Ishikawa (cell line): ENCODE results near the gene FAM187B.
A peak's percentile ranks its signal among the peaks of the same experiment; 100 is the strongest.

ENCODE experiments used
- CEBPB ChIP-seq: IDR thresholded peaks from 2 replicates; pipeline ENCODE4 v1.6.1; 2012
- CREB1 ChIP-seq: IDR thresholded peaks from 2 replicates; pipeline ENCODE4 v1.6.1; 2012; ENCODE audit warnings: low read depth
- EGR1 ChIP-seq: IDR thresholded peaks from 2 replicates; pipeline ENCODE4 v1.6.1; 2012
- EP300 ChIP-seq: IDR thresholded peaks from 2 replicates; pipeline ENCODE4 v1.6.1; 2012; ENCODE audit warnings: borderline replicate concordance
- FOXM1 ChIP-seq: IDR thresholded peaks from 2 replicates; pipeline ENCODE4 v1.6.1; 2012; ENCODE audit warnings: low read depth, borderline replicate concordance
- MAX ChIP-seq: IDR thresholded peaks from 2 replicates; pipeline ENCODE4 v1.6.1; 2012
- NFIC ChIP-seq: IDR thresholded peaks from 2 replicates; pipeline ENCODE4 v1.6.1; 2012
- RAD21 ChIP-seq: IDR thresholded peaks from 2 replicates; pipeline ENCODE4 v1.6.1; 2012; ENCODE audit warnings: low read depth
- REST ChIP-seq: IDR thresholded peaks from 2 replicates; pipeline ENCODE4 v1.6.1; 2012; ENCODE audit warnings: low read depth, mild to moderate bottlenecking
- TAF1 ChIP-seq: IDR thresholded peaks from 2 replicates; pipeline ENCODE4 v1.6.1; 2012; ENCODE audit warnings: low read depth, mild to moderate bottlenecking
- TCF12 ChIP-seq: IDR thresholded peaks from 2 replicates; pipeline ENCODE4 v1.6.1; 2012; ENCODE audit warnings: low read depth
- TEAD4 ChIP-seq: IDR thresholded peaks from 2 replicates; pipeline ENCODE4 v1.6.1; 2012
- USF1 ChIP-seq: IDR thresholded peaks from 2 replicates; pipeline ENCODE4 v1.6.1; 2012
- YY1 ChIP-seq: IDR thresholded peaks from 2 replicates; pipeline ENCODE4 v1.6.1; 2012; ENCODE audit warnings: low read depth
- ZBTB7A ChIP-seq: IDR thresholded peaks from 2 replicates; pipeline ENCODE4 v1.6.1; 2012; ENCODE audit warnings: low read depth

FAM187B gene

GRCh38 chr19:35272954-35273649, 44.6 kb upstream of the FAM187B start:
- TF ChIP-seq NFIC: no peak
- TF ChIP-seq MAX: no peak
- TF ChIP-seq EP300: no peak

GRCh38 chr19:35272122-35272719, 43.7 kb upstream of the FAM187B start:
- TF ChIP-seq TEAD4 (no peak), TCF12 (no peak), MAX (no peak)

- TF ChIP-seq TEAD4: no peak
Measured at GRCh38 chr19:35271546-35271945, 43.0 kb upstream of the FAM187B start.

- TF ChIP-seq FOXM1 (no peak), EP300 (no peak), NFIC (no peak), TAF1 (no peak), CEBPB (no peak), EGR1 (no peak), RAD21 (no peak), REST (no peak), USF1 (no peak), ZBTB7A (no peak), MAX (no peak)
Measured at GRCh38 chr19:35270381-35270811, 41.9 kb upstream of the FAM187B start.

GRCh38 chr19:35269438-35270117, 41.0 kb upstream of the FAM187B start:
- TF ChIP-seq REST: no peak
- no peak for TF ChIP-seq CEBPB
- peak; percentile 59 for TF ChIP-seq YY1
- TF ChIP-seq RAD21: peak; percentile 43; the same call in 1 of the 2 replicates
- no peak for TF ChIP-seq ZBTB7A
- 0 out of 2 replicates have a peak, but pooled peaks have one; percentile 18 for TF ChIP-seq TCF12
- TF ChIP-seq NFIC: no peak
- TF ChIP-seq USF1: peak; percentile 49
- no peak for TF ChIP-seq CREB1
- no peak for TF ChIP-seq EP300
- peak; percentile 63 for TF ChIP-seq TEAD4
- no peak for TF ChIP-seq FOXM1
- TF ChIP-seq MAX: no peak; the same call in none of the 2 replicates
- TF ChIP-seq EGR1: no peak
- TF ChIP-seq TAF1: no peak
